Mucosa of stomach (tissue), 1 donor: ENCODE measurements around the gene UBTD1.

Experiments used
- H3K27me3 ChIP-seq: one replicate; pipeline ENCODE4 v1.7.0; 2013; ENCODE audit warnings: mild to moderate bottlenecking, low read length; ENCODE audit not compliant: control insufficient read depth, insufficient read depth
- H3K36me3 ChIP-seq: one replicate; pipeline ENCODE4 v1.7.0; 2013; ENCODE audit warnings: low read length; ENCODE audit not compliant: control insufficient read depth, insufficient read depth
- H3K4me1 ChIP-seq: one replicate; pipeline ENCODE4 v1.7.0; 2013; ENCODE audit warnings: mild to moderate bottlenecking, low read length; ENCODE audit not compliant: control insufficient read depth, insufficient read depth
- H3K4me3 ChIP-seq: one replicate; pipeline ENCODE4 v1.7.0; 2013; ENCODE audit warnings: low read length
- H3K9ac ChIP-seq: one replicate; pipeline ENCODE4 v1.7.0; 2013; ENCODE audit warnings: mild to moderate bottlenecking, low read length, moderate library complexity
- H3K9me3 ChIP-seq: one replicate; pipeline ENCODE4 v1.7.0; 2013; ENCODE audit warnings: mild to moderate bottlenecking, low read length, moderate library complexity; ENCODE audit not compliant: control insufficient read depth
- donor health status: Pancreatic carcinoma.

UBTD1 gene

GRCh38 chr10:97485647-97486281 is 13.0 kb upstream of the UBTD1 start:
- Histone ChIP-seq H3K36me3 (peaks cover 5% of the 10 kb centered on the region), H3K4me3 (no peak overlapping the region), H3K9ac (no peak overlapping the region), H3K27me3 (no peaks in the 10 kb centered on the region), H3K4me1 (no peaks in the 10 kb centered on the region), H3K9me3 (no peaks in the 10 kb centered on the region)

GRCh38 chr10:97490592-97490991 is 8.1 kb upstream of the UBTD1 start:
- Histone ChIP-seq H3K36me3 (no peaks in the 10 kb centered on the region), H3K27me3 (no peaks in the 10 kb centered on the region), H3K4me3 (no peak overlapping the region), H3K9me3 (no peaks in the 10 kb centered on the region), H3K4me1 (no peaks in the 10 kb centered on the region), H3K9ac (no peak overlapping the region)

GRCh38 chr10:97494151-97494550 is 4.6 kb upstream of the UBTD1 start:
- Histone ChIP-seq H3K4me1 (no peaks in the 10 kb centered on the region), H3K4me3 (no peak overlapping the region), H3K9me3 (no peaks in the 10 kb centered on the region), H3K27me3 (peaks cover 3% of the 10 kb centered on the region), H3K36me3 (no peaks in the 10 kb centered on the region), H3K9ac (no peak overlapping the region)

GRCh38 chr10:97494863-97495506 is 3.7 kb upstream of the UBTD1 start:
- no peak overlapping the region for H3K9ac ChIP-seq
- H3K4me3 ChIP-seq = no peak overlapping the region
- no peaks in the 10 kb centered on the region for H3K36me3 ChIP-seq
- peaks cover 11% of the 10 kb centered on the region for H3K27me3 ChIP-seq
- peaks cover 7% of the 10 kb centered on the region for H3K4me1 ChIP-seq
- H3K9me3 ChIP-seq = no peaks in the 10 kb centered on the region

GRCh38 chr10:97497572-97498075 is 1.1 kb upstream of the UBTD1 start:
- peak overlapping the region; percentile 84 for H3K9ac ChIP-seq
- peaks cover 10% of the 10 kb centered on the region for H3K4me1 ChIP-seq
- peaks cover 22% of the 10 kb centered on the region for H3K27me3 ChIP-seq
- no peaks in the 10 kb centered on the region for H3K9me3 ChIP-seq
- no peaks in the 10 kb centered on the region for H3K36me3 ChIP-seq
- peak overlapping the region; percentile 97 for H3K4me3 ChIP-seq

- peak within 1 kb of the TSS; percentile 84 for H3K9ac ChIP-seq
- peak within 1 kb of the TSS; percentile 97 for H3K4me3 ChIP-seq
- peaks cover 10% of the 10 kb centered on the region for H3K4me1 ChIP-seq
- H3K27me3 ChIP-seq = peaks cover 22% of the 10 kb centered on the region
- H3K9me3 ChIP-seq = no peaks in the 10 kb centered on the region
- no peaks in the 10 kb centered on the region for H3K36me3 ChIP-seq
Observed at GRCh38 chr10:97498076-97498840, 466 bp upstream of the UBTD1 start, which contains the start of gene MMS19. TSS of gene MMS19 (minus strand) at chr10:97498422. CDS start at chr10:97498384, 38 bp downstream.

GRCh38 chr10:97499561-97500296 is 1.0 kb downstream of the UBTD1 start:
- H3K9me3 ChIP-seq = no peaks in the 10 kb centered on the region
- peak overlapping the region; percentile 74 for H3K9ac ChIP-seq
- peaks cover 10% of the 10 kb centered on the region for H3K4me1 ChIP-seq
- no peaks in the 10 kb centered on the region for H3K36me3 ChIP-seq
- H3K4me3 ChIP-seq = peak overlapping the region; percentile 62
- peaks cover 22% of the 10 kb centered on the region for H3K27me3 ChIP-seq

GRCh38 chr10:97500297-97500575 is 1.5 kb downstream of the UBTD1 start:
- H3K9me3 ChIP-seq = no peaks in the 10 kb centered on the region
- no peak overlapping the region for H3K4me3 ChIP-seq
- peaks cover 10% of the 10 kb centered on the region for H3K4me1 ChIP-seq
- H3K36me3 ChIP-seq = no peaks in the 10 kb centered on the region
- H3K9ac ChIP-seq = no peak overlapping the region
- peaks cover 22% of the 10 kb centered on the region for H3K27me3 ChIP-seq

GRCh38 chr10:97502916-97503315 is 4.2 kb downstream of the UBTD1 start:
- Histone ChIP-seq H3K36me3 (no peaks in the 10 kb centered on the region), H3K9ac (no peak overlapping the region), H3K27me3 (peaks cover 22% of the 10 kb centered on the region), H3K4me1 (peaks cover 10% of the 10 kb centered on the region), H3K4me3 (no peak overlapping the region), H3K9me3 (no peaks in the 10 kb centered on the region)

- Histone ChIP-seq H3K36me3 (no peaks in the 10 kb centered on the region), H3K9ac (no peak overlapping the region), H3K4me3 (no peak overlapping the region), H3K4me1 (peaks cover 10% of the 10 kb centered on the region), H3K27me3 (peaks cover 22% of the 10 kb centered on the region), H3K9me3 (no peaks in the 10 kb centered on the region)
Observed at GRCh38 chr10:97503406-97503805, 4.7 kb downstream of the UBTD1 start.

GRCh38 chr10:97505152-97505551 is 6.4 kb downstream of the UBTD1 start:
- Histone ChIP-seq H3K27me3 (peaks cover 9% of the 10 kb centered on the region), H3K9me3 (no peaks in the 10 kb centered on the region), H3K36me3 (no peaks in the 10 kb centered on the region), H3K4me1 (peaks cover 1% of the 10 kb centered on the region), H3K4me3 (no peak overlapping the region), H3K9ac (no peak overlapping the region)
